Inflammatory macrophage treated with lipopolysaccharide for 1 hour (primary cell): ENCODE results near the gene DAAM2.

ENCODE experiments used
- DNase-seq, 2 donors: peaks; one replicate each; pipeline ENCODE4 v3.0.0-alpha.2; 2020 to 2022

The DAAM2 gene

GRCh38 chr6:39912446-39912845 lies 120.3 kb downstream of the DAAM2 start:
- DNase-seq = no peak

- no peak for DNase-seq
Measured at GRCh38 chr6:39913391-39913916, 121.3 kb downstream of the DAAM2 start.

- DNase-seq = no peak
Measured at GRCh38 chr6:39914239-39914638, 122.1 kb downstream of the DAAM2 start.

GRCh38 chr6:39915866-39916265 lies 123.7 kb downstream of the DAAM2 start:
- DNase-seq = no peak

GRCh38 chr6:39917329-39917728 lies 125.2 kb downstream of the DAAM2 start:
- no peak for DNase-seq

- no peak for DNase-seq
Measured at GRCh38 chr6:39917981-39918380, 125.8 kb downstream of the DAAM2 start.

GRCh38 chr6:39918831-39919230 lies 126.7 kb downstream of the DAAM2 start:
- DNase-seq = no peak

- no peak for DNase-seq
Measured at GRCh38 chr6:39920157-39920556, 128.0 kb downstream of the DAAM2 start.

- no peak for DNase-seq
Measured at GRCh38 chr6:39922821-39923220, 130.6 kb downstream of the DAAM2 start.

GRCh38 chr6:39923394-39923793 lies 131.2 kb downstream of the DAAM2 start:
- no peak for DNase-seq

GRCh38 chr6:39923861-39924260 lies 131.7 kb downstream of the DAAM2 start:
- DNase-seq = no peak

- DNase-seq = no peak
Measured at GRCh38 chr6:39924283-39924682, 132.1 kb downstream of the DAAM2 start.

- DNase-seq = no peak
Measured at GRCh38 chr6:39925191-39925930, 133.2 kb downstream of the DAAM2 start.

GRCh38 chr6:39925931-39926290 lies 133.7 kb downstream of the DAAM2 start:
- no peak for DNase-seq

GRCh38 chr6:39926668-39927067 lies 134.5 kb downstream of the DAAM2 start:
- no peak for DNase-seq

- DNase-seq = no peak
Measured at GRCh38 chr6:39927159-39927558, 135.0 kb downstream of the DAAM2 start.

- DNase-seq = no peak
Measured at GRCh38 chr6:39929039-39929732, 137.0 kb downstream of the DAAM2 start.

GRCh38 chr6:39929733-39930461 lies 137.7 kb downstream of the DAAM2 start:
- no peak for DNase-seq

- DNase-seq = no peak
Measured at GRCh38 chr6:39930540-39930939, 138.4 kb downstream of the DAAM2 start.

- DNase-seq = no peak
Measured at GRCh38 chr6:39931607-39932006, 139.4 kb downstream of the DAAM2 start.

- DNase-seq = no peak
Measured at GRCh38 chr6:39932386-39932910, 140.3 kb downstream of the DAAM2 start.

- no peak for DNase-seq
Measured at GRCh38 chr6:39933669-39934130, 141.5 kb downstream of the DAAM2 start.

- peak in 1 of 2 donors; percentile 4 for DNase-seq
Measured at GRCh38 chr6:39934131-39934757, 142.1 kb downstream of the DAAM2 start, which contains the start of gene MOCS1. Gene MOCS1 (minus strand): TSS chr6:39934462. CDS start chr6:39934417, 45 bp downstream.
